H1 (cell line): ENCODE measurements around the gene FREM2. TPM values are rescaled to one million over a fixed set of nuclear protein-coding genes. Genes with fewer than 3 reads are reported as not detected.

Experiments
- ASH2L ChIP-seq: fragments of 200-600, 300-600 bp; sonication (generic); IDR thresholded peaks from one replicate; pipeline ENCODE4 v1.7.1; 2017; ENCODE audit warnings: low read length
- CEBPB ChIP-seq: IDR thresholded peaks from 2 replicates; pipeline ENCODE4 v1.6.1; 2012; ENCODE audit warnings: low read depth, low read length
- CREB1 ChIP-seq: IDR thresholded peaks from 2 replicates; pipeline ENCODE4 v1.6.1; 2012; ENCODE audit warnings: inconsistent platforms
- KDM4A ChIP-seq: IDR thresholded peaks from one replicate; pipeline ENCODE4 v1.7.1; 2012; ENCODE audit warnings: low read depth, mild to moderate bottlenecking, moderate library complexity, low read length, inconsistent platforms; ENCODE audit not compliant: severe bottlenecking
- POLR2A ChIP-seq, 2 experiments: IDR thresholded peaks; 1 replicate in 1 of 2; 2 replicates in 1 of 2; pipeline ENCODE4 v1.6.1; 2011; ENCODE audit warnings: low read depth in 2 of 2, low read length in 2 of 2, mild to moderate bottlenecking in 2 of 2; ENCODE audit errors: control extremely low read depth in 1 of 2
- POLR2AphosphoS5 ChIP-seq: IDR thresholded peaks from 2 replicates; pipeline ENCODE4 v1.6.1; 2011; ENCODE audit warnings: low read depth, low read length
- RBBP5 ChIP-seq: IDR thresholded peaks from 2 replicates; pipeline ENCODE4 v1.7.1; 2012; ENCODE audit warnings: low read depth, mild to moderate bottlenecking, inconsistent platforms, low read length, moderate library complexity, borderline replicate concordance
- SAP30 ChIP-seq: fragments of 300-600 bp; sonication (generic); IDR thresholded peaks from 2 replicates; pipeline ENCODE4 v1.7.1; 2012; ENCODE audit warnings: low read length, moderate library complexity, mild to moderate bottlenecking, inconsistent platforms; ENCODE audit not compliant: insufficient read depth, insufficient replicate concordance
- SP1 ChIP-seq: IDR thresholded peaks from 2 replicates; pipeline ENCODE4 v1.6.1; 2011; ENCODE audit warnings: low read depth, low read length
- SP4 ChIP-seq: IDR thresholded peaks from 2 replicates; pipeline ENCODE4 v1.6.1; 2012; ENCODE audit warnings: low read length, inconsistent platforms
- TBP ChIP-seq: IDR thresholded peaks from 2 replicates; pipeline ENCODE4 v1.6.1; 2011; ENCODE audit warnings: low read depth, low read length, improper control_type of control experiment
- TCF12 ChIP-seq: IDR thresholded peaks from 2 replicates; pipeline ENCODE4 v1.6.1; 2011; ENCODE audit warnings: low read depth, mild to moderate bottlenecking, low read length
- YY1 ChIP-seq: IDR thresholded peaks from 2 replicates; pipeline ENCODE4 v1.6.1; 2011; ENCODE audit warnings: low read depth, mild to moderate bottlenecking, low read length
- polyA plus RNA-seq, 7 experiments: library from polyadenylated mRNA; depleted of rRNA in 3 of 7; stranded (reverse) in 5 of 7; unstranded in 2 of 7; fragments of >200 nt in 5 of 7; fragments of 200-250 nt in 2 of 7; gene quantifications; 1 replicate in 5 of 7; 2 replicates in 1 of 7; 4 replicates in 1 of 7; pipeline versions ENCODE4 v1.2.1 to v1.2.3, GENCODE V29; 2011 to 2013; ENCODE audit warnings: missing spikeins in 2 of 7, mixed read lengths in 2 of 7
- total RNA-seq: library from RNA; stranded (reverse); fragmentation: NEBNext Ultra II Directional; extraction: Animal tissue kit (Norgen Biotek cat#: 25700); gene quantifications from 2 replicates; pipeline ENCODE4 v1.2.1, GENCODE V29; 2021

FREM2 gene
- total and polyA plus RNA-seq, 2 of the 8 experiments (the other 6 are each of a cell fraction or from before 2014, with no cell fraction given) = 11.6 to 22.8 TPM

- TF ChIP-seq SAP30 (no peak), ASH2L (peak; percentile 89), SP4 (peak; percentile 73; the same call in 1 of the 2 replicates), TBP (peak; percentile 92), TCF12 (no peak), CREB1 (no peak), KDM4A (peak; percentile 49), SP1 (peak; percentile 95), POLR2AphosphoS5 (peak; percentile 75), CEBPB (no peak), YY1 (no peak), RBBP5 (peak; percentile 80), POLR2A (IDR thresholded peaks at IDR 0.05; ENCODE audit: control extremely low read depth in 1 of 2, low read depth in 2 of 2, low read length in 2 of 2) (peak in 1 of 2 experiments; percentile 86; a peak in 2 of 3 replicates)
Measured at GRCh38 chr13:38686577-38687245, at the start of gene FREM2 (continued).
